Tibial artery (tissue), 4 donors: ENCODE data around the gene KCNC3.

Experiments
- DNase-seq, 2 donors: peaks; one replicate each; pipeline ENCODE4 v3.0.0-alpha.2; 2019
- H3K27ac ChIP-seq, 2 donors: fragments of 200-600 bp; sonication (generic) in 1 of 2; 1 replicate in 1 of 2; 2 replicates in 1 of 2; pipeline ENCODE4 v1.5.1; 2018 to 2019; ENCODE audit warnings: mild to moderate bottlenecking in 1 of 2
- H3K27me3 ChIP-seq, 2 donors: fragments of 200-600 bp; sonication (generic) in 1 of 2; one replicate each; pipeline versions ENCODE4 v1.5.1 to v1.6.0; 2016 to 2019
- H3K36me3 ChIP-seq, 3 donors: fragments of 200-600 bp; sonication (generic) in 2 of 3; one replicate each; pipeline ENCODE4 v1.5.1; 2016 to 2019; ENCODE audit warnings: mild to moderate bottlenecking in 2 of 3
- H3K4me1 ChIP-seq, 4 donors: fragments of 200-600 bp; sonication (generic) in 2 of 4; 1 replicate in 3 of 4; 2 replicates in 1 of 4; pipeline ENCODE4 v1.5.1; 2016 to 2019
- H3K4me3 ChIP-seq, 2 donors: fragments of 200-600 bp; sonication (generic) in 1 of 2; 1 replicate in 1 of 2; 2 replicates in 1 of 2; pipeline ENCODE4 v1.5.1; 2018 to 2019; ENCODE audit warnings: mild to moderate bottlenecking in 2 of 2
- H3K9me3 ChIP-seq, 3 donors: fragments of 200-600 bp; sonication (generic) in 1 of 3; one replicate each; pipeline ENCODE4 v1.5.1; 2016 to 2019
- CTCF ChIP-seq, 2 experiments: fragments of 200-600 bp in 1 of 2; fragments of 450-650 bp in 1 of 2; IDR thresholded peaks; one replicate each; pipeline ENCODE4 v1.5.1; 2017 to 2019; ENCODE audit warnings: antibody characterized with exemption in 2 of 2, mild to moderate bottlenecking in 1 of 2, moderate library complexity in 1 of 2
- intact Hi-C: fragments of 100-400 bp; cut with DNase I; formaldehyde crosslinking; loops from one replicate; pipeline ENCODE4 v1.15.0; 2023; ENCODE audit warnings: low total_unique reads

KCNC3 gene

GRCh38 chr19:50319156-50319555, 10.0 kb downstream of the KCNC3 start:
- Histone ChIP-seq H3K36me3 (no peaks in the 10 kb centered on the region), H3K27ac (no peak overlapping the region), H3K9me3 (no peaks in the 10 kb centered on the region), H3K4me3 (no peak overlapping the region), H3K4me1 (peaks cover 0 to 1% (median 0%) of the 10 kb centered on the region in 4 donors), H3K27me3 (peaks cover 2 to 46% of the 10 kb centered on the region in 2 donors)
- intact Hi-C loops: no loop called here
- DNase-seq: no peak
- TF ChIP-seq CTCF (IDR thresholded peaks at IDR 0.05): no peak

- H3K27ac ChIP-seq: no peak overlapping the region
- H3K36me3 ChIP-seq: no peaks in the 10 kb centered on the region
- H3K9me3 ChIP-seq: no peaks in the 10 kb centered on the region
- TF ChIP-seq CTCF (IDR thresholded peaks at IDR 0.05): no peak
- H3K4me3 ChIP-seq: no peak overlapping the region
- peaks cover 2 to 52% of the 10 kb centered on the region in 2 donors for H3K27me3 ChIP-seq
- no peak for DNase-seq
- peaks cover 0 to 4% (median 0%) of the 10 kb centered on the region in 4 donors for H3K4me1 ChIP-seq
- intact Hi-C loops: no loop called here
Observed at GRCh38 chr19:50318438-50318837, 10.7 kb downstream of the KCNC3 start.

DNA sequence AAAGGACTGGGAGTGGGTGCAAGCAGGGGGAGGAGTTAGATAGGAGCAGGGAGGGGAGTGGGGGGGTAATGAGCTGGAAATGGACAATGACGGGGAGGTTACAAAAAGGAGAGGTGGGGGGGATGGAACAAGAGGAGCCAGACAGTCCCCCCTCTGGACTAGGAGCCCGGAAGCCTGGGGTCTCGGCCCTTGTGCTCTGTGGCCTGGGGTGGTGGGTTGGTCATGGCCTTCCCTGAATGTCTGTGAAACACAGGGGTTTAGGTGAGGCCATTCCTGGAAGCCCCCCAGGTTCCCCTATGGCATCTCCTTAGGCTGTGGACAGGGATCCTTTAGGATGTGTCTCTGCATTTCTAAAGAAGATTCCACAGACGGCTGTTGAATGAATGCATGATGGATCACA, 12.1 kb downstream of the KCNC3 start:
- Histone ChIP-seq H3K4me3 (no peak overlapping the region), H3K27ac (no peak overlapping the region), H3K4me1 (peaks cover 0 to 11% (median 0%) of the 10 kb centered on the region in 4 donors), H3K9me3 (no peaks in the 10 kb centered on the region), H3K36me3 (no peaks in the 10 kb centered on the region), H3K27me3 (peaks cover 2 to 57% of the 10 kb centered on the region in 2 donors)
- intact Hi-C loops: no loop called here
- TF ChIP-seq CTCF (IDR thresholded peaks at IDR 0.05): no peak
- DNase-seq: no peak

- DNase-seq: no peak
- no peak overlapping the region for H3K4me3 ChIP-seq
- no peak for TF ChIP-seq CTCF (IDR thresholded peaks at IDR 0.05)
- no peaks in the 10 kb centered on the region for H3K36me3 ChIP-seq
- H3K9me3 ChIP-seq: no peaks in the 10 kb centered on the region
- no peak overlapping the region for H3K27ac ChIP-seq
- intact Hi-C loops: no loop called here
- peaks cover 0 to 15% (median 0%) of the 10 kb centered on the region in 4 donors for H3K4me1 ChIP-seq
- H3K27me3 ChIP-seq: peaks cover 2 to 69% of the 10 kb centered on the region in 2 donors
Observed at GRCh38 chr19:50315773-50316448, 13.3 kb downstream of the KCNC3 start.

- Histone ChIP-seq H3K27ac (no peak overlapping the region), H3K4me3 (no peak overlapping the region), H3K27me3 (peaks cover 2 to 73% of the 10 kb centered on the region in 2 donors), H3K36me3 (no peaks in the 10 kb centered on the region), H3K4me1 (peaks cover 0 to 15% (median 0%) of the 10 kb centered on the region in 4 donors), H3K9me3 (no peaks in the 10 kb centered on the region)
- no peak for TF ChIP-seq CTCF (IDR thresholded peaks at IDR 0.05)
- DNase-seq: no peak
- intact Hi-C loops: no loop called here
Observed at GRCh38 chr19:50314724-50315708, 14.2 kb downstream of the KCNC3 start.
